Body of pancreas (tissue), 4 donors: Measurements from ENCODE around the gene CDH4.

ENCODE experiments used
- CTCF ChIP-seq, 7 experiments: fragments of 450-650 bp in 4 of 7; fragments of 200-600 bp in 3 of 7; sonication (generic) in 3 of 7; IDR thresholded peaks; one replicate each; pipeline ENCODE4 v1.5.1; 2016 to 2019; ENCODE audit warnings: antibody characterized with exemption in 7 of 7
- POLR2A ChIP-seq, 3 donors: fragments of 450-650 bp; IDR thresholded peaks; one replicate each; pipeline ENCODE4 v1.6.1; 2016; ENCODE audit warnings: antibody characterized with exemption in 3 of 3, mild to moderate bottlenecking in 2 of 3

- TF ChIP-seq CTCF (IDR thresholded peaks at IDR 0.05): no peak
- no peak for TF ChIP-seq POLR2A (IDR thresholded peaks at IDR 0.05)
Measured at GRCh38 chr20:61219021-61219431, 33.0 kb upstream of the CDH4 start.
